NCI-H2196 treated with DMSO at 0.1 percent for 48 hours (cell line): Measurements from ENCODE around the gene LBR.

Experiments used
- DNase-seq: peaks from one replicate; lab custom pipeline; 2025; ENCODE audit not compliant: unreplicated experiment; lab: John Stamatoyannopoulos, UW

LBR gene

GRCh38 chr1:225446595-225446960, 18.7 kb upstream of the LBR start:
- DNase-seq = no peak

- no peak for DNase-seq
These were observed 18.1 kb upstream of the LBR start for GRCh38 chr1:225445639-225446594.

- no peak for DNase-seq
These were observed 14.3 kb upstream of the LBR start for GRCh38 chr1:225442123-225442505.

DNA sequence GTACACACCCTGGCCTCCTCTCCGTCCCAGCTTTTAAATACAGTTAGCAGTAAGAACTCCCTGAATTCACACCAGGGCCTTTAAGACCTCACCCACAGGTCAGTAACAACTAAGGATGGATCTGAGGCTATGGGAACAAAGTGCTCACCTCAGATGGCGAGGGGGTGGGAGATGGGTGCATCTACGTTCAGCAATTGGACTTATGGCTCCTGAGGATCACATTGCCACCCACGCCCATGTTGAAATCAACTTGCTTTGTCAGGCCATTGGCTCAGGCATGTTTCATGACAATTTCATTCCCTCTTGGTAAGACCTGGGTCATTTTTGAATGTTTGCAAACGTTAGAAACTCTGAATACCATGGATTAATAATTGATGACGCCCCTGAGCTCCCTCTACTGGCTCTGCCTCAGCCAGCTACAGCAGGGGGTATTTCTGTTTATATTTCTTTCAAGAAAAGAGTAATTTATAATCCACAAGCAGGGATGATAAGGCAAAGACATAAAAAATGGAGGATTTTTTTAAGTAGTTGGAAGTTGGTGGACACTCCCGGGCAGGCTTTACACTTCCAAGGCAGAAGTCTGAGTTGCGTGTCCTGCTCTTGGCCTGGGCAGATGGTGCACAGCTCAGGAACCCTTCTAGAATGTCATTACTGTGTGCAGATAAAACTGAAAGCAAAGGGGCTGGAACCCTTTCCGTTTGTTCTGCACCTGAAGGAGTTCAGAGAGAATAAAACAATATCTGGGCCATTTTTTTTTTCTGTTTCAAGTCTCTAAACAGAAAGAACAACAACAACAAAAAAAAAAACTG, 13.7 kb upstream of the LBR start:
- no peak for DNase-seq

GRCh38 chr1:225440380-225441221, 12.8 kb upstream of the LBR start:
- DNase-seq = no peak

GRCh38 chr1:225437710-225438437, 10.0 kb upstream of the LBR start:
- no peak for DNase-seq

GRCh38 chr1:225435957-225436392, 8.1 kb upstream of the LBR start:
- no peak for DNase-seq

DNA sequence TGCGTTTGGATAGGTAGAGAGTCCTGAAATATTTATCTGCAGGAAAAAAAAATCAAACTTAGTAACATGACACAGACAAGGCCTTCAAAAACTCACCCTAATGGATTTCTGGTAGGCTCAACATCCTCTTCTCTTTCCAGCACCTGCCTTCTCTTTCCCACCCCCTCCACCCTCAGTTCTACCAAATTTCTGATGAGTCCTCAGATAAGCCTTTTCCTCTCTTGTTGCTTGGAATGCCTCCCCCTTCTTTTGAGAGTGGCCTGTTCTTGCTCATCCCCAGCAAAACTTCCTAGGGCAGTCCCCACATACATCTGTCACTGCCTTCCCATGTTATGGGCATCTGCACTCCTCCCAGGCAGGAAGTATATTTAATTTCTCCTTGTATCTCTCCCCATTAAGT, 7.6 kb upstream of the LBR start:
- no peak for DNase-seq

DNA sequence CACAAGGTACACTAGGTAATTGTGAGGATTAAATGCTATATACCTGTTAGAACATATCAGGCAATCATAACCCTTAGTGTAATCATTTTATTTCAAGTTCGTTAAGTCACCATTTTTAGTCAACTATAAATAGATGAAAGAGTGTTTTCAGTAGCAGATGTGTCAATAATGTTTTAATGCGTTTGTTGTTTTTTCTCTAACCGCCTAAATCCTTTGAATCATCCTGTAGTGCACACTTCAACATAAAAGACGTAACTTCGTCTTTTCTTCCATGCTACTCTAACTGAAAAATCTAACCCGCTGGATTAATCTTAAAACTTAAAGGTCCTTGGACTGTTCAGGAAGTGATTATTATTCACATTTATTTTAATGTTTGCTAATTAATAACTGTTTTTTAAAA, 7.2 kb upstream of the LBR start:
- no peak for DNase-seq

DNA sequence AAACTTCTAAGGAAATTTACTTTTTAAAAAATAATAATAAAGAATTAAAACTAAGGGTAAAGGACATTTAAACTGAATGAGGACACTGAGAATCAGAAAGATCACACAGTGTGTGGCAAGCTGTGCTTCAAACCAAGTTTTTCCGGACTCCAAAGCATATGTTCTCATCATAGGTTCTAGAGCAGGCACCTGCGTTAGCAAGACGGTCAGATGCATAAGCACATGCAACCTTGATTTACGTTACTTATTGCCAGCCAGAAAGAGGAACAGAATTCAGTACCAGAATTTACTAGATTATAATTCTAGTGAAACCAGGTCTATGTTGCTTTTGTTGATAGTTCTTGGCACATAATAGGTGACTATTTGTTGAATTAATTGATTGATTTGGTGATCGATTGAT, 6.2 kb upstream of the LBR start:
- DNase-seq = no peak

GRCh38 chr1:225431081-225431863, 3.4 kb upstream of the LBR start:
- DNase-seq = no peak

GRCh38 chr1:225430301-225430700, 2.5 kb upstream of the LBR start:
- no peak for DNase-seq

DNA sequence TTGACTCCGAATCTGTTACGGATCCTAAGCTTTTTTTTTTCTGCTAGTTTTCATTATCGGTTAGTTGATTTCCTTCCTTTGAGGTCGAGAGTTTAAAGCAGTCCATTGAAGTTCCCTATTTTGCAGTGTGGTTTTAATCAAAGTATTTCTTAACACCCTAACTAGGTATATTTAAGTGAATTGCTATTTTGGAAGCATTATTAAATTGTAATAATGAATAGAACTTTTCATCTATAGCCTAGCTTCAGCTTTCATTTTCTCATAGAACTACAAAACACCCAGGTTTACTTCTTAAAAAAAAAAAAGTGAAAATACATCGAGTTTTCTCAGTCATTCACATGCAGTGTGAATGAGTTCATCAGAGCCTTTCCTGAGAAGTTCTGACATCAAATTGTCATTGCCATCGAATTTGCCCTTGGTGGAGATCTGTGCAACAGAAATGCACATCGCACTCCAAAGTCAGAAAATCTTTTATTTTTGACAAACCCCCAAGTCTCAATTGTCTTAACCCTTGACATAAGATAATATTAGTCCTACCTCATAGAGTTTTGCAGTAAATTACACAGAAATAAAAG, 1.1 kb upstream of the LBR start:
- DNase-seq = no peak

- DNase-seq = peak; percentile 79
These were observed 436 bp upstream of the LBR start for GRCh38 chr1:225428068-225428880.

DNA sequence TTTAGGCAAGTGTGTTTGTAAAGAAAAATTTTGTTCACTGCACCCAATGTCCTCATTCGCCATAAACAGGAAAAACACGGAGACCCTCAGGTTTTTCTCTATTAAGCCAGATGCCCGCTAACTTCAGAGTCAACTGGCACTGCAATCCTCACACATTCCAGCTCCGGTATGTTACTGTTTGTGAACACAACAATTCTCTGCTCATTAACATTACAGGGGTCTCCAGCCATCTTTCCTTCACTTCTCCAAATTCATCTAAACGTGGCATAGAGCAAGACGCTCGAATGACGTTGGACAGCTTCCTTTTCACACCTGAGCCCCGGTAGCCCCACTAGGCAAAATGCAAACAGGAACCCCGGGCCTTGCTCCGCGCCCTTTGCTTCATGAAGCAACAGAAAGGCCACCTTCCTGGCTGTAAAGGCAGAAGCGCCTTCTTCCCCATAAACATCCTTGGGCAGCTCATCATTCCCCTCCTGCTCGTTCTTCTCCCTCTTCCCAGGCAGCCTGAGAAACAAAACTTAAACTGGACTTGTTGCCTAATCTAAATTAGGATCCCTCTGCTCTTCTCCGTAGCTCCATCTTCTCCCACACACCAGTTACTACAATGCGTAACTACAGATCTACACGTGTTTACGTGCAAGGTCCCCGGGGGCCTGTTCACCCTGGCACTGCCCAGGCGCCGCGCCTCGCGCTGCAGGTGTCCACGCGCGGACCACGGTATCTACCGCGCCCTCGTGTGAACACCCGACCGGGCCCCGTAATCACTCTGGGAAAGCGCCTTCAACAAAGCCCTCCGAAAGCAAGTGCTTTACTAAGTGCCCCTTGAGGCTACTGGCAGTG, 1.2 kb downstream of the LBR start:
- no peak for DNase-seq

DNA sequence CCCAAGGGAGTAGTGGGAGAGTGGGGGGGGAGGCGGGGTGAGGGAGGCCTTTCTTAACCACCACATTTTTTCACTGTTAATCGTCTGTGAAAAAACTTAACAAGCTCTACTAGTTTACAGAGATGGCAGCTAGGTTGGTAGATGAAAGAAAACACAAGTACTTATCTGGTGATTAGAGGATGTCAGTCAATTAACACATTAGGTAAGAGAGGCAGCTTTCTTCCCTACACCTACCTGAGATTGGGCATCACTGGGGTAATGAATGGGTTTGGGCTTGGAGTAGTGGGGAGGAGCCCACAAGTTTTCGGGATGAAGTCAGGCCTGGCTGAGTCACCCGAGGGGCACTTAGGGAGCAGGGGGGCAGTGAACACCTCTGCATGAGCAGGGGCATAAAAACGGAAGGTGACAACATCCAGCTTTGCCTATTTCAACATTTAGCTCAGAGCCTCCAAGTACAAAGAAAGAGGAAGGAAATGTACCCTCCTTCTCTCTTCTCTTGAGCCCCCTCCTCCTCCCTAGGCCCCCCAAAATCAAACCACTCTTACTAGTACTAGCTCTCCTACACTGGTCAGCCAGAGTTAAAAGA, 2.5 kb downstream of the LBR start:
- no peak for DNase-seq

GRCh38 chr1:225424562-225425200, 3.2 kb downstream of the LBR start:
- DNase-seq = no peak
